ENCODE data around the gene PRDM16. TPM values are rescaled to one million over a fixed set of nuclear protein-coding genes. Genes with fewer than 3 reads are reported as not detected.

Gene PRDM16
- total and polyA plus RNA-seq, 2 donors (not counting 1 experiment from before 2014, with no cell fraction given): 0.03 to 0.12 TPM

DNA sequence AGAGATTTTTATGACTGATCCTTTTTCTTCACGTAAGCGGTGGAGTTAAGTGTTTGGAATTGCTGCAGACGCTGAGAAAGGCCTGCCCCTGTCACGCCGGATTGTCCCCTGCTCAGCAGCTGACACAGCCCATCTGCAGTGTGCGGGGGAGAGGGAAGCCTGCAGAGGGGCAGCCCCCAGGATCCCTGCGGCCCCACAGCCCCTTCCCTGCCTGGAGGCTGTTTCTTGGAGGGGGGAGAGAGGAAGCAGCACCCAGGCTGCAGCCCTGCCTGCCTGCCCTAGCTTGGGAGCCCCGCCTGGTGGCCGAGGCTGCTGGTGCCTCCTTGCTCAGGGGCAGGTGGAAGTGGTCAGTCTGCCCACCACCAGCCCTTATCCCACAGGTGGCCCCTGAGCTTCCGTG is 50.7 kb downstream of the PRDM16 start:
- no peak for DNase-seq
- no peaks in the 10 kb centered on the region for H3K27me3 ChIP-seq (replicated peaks in 1 of 4; ENCODE audit: control extremely low read depth in 1 of 4, control insufficient read depth in 3 of 4, insufficient read depth in 4 of 4, low read length in 3 of 4)
- H3K36me3 ChIP-seq (replicated peaks in 1 of 2; ENCODE audit: control extremely low read depth in 1 of 2, control insufficient read depth in 1 of 2, extremely low read depth in 1 of 2, insufficient read depth in 2 of 2, low read length in 1 of 2): no peaks in the 10 kb centered on the region
- no peaks in the 10 kb centered on the region for H3K4me1 ChIP-seq (ENCODE audit: control insufficient read depth in 2 of 2, insufficient read depth in 2 of 2, low read length in 2 of 2)
- TF ChIP-seq EZH2 (IDR thresholded peaks at IDR 0.05; ENCODE audit: borderline replicate concordance, insufficient read depth, low read depth, low read length, poor library complexity, severe bottlenecking): no peak
- TF ChIP-seq, protein P1, sequence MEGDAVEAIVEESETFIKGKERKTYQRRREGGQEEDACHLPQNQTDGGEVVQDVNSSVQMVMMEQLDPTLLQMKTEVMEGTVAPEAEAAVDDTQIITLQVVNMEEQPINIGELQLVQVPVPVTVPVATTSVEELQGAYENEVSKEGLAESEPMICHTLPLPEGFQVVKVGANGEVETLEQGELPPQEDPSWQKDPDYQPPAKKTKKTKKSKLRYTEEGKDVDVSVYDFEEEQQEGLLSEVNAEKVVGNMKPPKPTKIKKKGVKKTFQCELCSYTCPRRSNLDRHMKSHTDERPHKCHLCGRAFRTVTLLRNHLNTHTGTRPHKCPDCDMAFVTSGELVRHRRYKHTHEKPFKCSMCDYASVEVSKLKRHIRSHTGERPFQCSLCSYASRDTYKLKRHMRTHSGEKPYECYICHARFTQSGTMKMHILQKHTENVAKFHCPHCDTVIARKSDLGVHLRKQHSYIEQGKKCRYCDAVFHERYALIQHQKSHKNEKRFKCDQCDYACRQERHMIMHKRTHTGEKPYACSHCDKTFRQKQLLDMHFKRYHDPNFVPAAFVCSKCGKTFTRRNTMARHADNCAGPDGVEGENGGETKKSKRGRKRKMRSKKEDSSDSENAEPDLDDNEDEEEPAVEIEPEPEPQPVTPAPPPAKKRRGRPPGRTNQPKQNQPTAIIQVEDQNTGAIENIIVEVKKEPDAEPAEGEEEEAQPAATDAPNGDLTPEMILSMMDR (IDR thresholded peaks at IDR 0.05): no peak
- H3K9me3 Mint-ChIP-seq (ENCODE audit: insufficient read depth): no peaks in the 10 kb centered on the region
- ChIA-PET CTCF (no interaction called here), POLR2A (no interaction called here)
- H4K20me1 ChIP-seq (ENCODE audit: control insufficient read depth, insufficient read depth, low read length, poor library complexity, severe bottlenecking): no peaks in the 10 kb centered on the region
- no peak overlapping the region for H2AFZ ChIP-seq (ENCODE audit: insufficient read depth, low read depth, low read length, poor library complexity, severe bottlenecking)
- no peak overlapping the region for H3K4me3 ChIP-seq (ENCODE audit: control extremely low read depth in 1 of 5, extremely low read depth in 1 of 5, insufficient read depth in 1 of 5, low read depth in 2 of 5, low read length in 4 of 5)
- no peak for ATAC-seq (ENCODE audit: low read depth)
- no peaks in the 10 kb centered on the region for H3K27me3 Mint-ChIP-seq
- no peak overlapping the region for H3K9ac ChIP-seq (ENCODE audit: low read length)
- intact Hi-C loops (cut with micrococcal nuclease): no loop called here
- H3K9me3 ChIP-seq (ENCODE audit: control extremely low read depth in 1 of 3, control insufficient read depth in 2 of 3, insufficient read depth in 1 of 3, low read length in 2 of 3): peaks cover 0 to 15% (median 0%) of the 10 kb centered on the region in 3 donors
- H3K4me1 Mint-ChIP-seq: no peaks in the 10 kb centered on the region
- WGBS (ENCODE audit: insufficient coverage): 90% methylated on average over 10 of the region's 10 CpGs
- no peak overlapping the region for H3K4me3 Mint-ChIP-seq
- no peak overlapping the region for H3K4me2 ChIP-seq (replicated peaks; ENCODE audit: low read depth, low read length, poor library complexity, severe bottlenecking)
- no peaks in the 10 kb centered on the region for H3K79me2 ChIP-seq (ENCODE audit: control insufficient read depth, insufficient read depth, low read length)
- no peak overlapping the region for H3K27ac Mint-ChIP-seq
- no peak overlapping the region for H3K27ac ChIP-seq (ENCODE audit: low read length in 2 of 2)

DNA sequence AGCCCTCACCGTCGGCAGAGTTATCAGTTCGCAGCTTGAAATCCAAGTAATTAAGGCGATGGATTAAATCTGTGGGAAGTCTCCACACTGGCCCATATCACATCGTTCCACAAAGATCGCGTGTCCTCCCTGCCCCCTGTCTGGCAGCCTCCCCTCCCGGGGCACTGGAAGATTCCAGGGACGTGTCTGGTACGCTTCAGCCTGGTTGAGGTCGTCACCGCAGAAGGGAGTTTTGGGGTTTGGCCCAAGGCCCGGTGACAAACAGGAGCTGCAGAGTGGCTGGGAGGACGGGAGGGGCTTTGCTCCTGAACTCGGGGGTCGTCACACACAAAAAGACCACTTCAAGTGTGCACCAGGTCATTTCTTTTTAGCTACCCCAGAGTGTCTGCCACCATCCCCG is 51.1 kb downstream of the PRDM16 start:
- Mint-ChIP-seq H3K27me3 (no peaks in the 10 kb centered on the region), H3K27ac (no peak overlapping the region), H3K4me1 (no peaks in the 10 kb centered on the region), H3K9me3 (ENCODE audit: insufficient read depth) (no peaks in the 10 kb centered on the region), H3K4me3 (no peak overlapping the region)
- Histone ChIP-seq H2AFZ (ENCODE audit: insufficient read depth, low read depth, low read length, poor library complexity, severe bottlenecking) (no peak overlapping the region), H3K27me3 (replicated peaks in 1 of 4; ENCODE audit: control extremely low read depth in 1 of 4, control insufficient read depth in 3 of 4, insufficient read depth in 4 of 4, low read length in 3 of 4) (no peaks in the 10 kb centered on the region), H3K9me3 (ENCODE audit: control extremely low read depth in 1 of 3, control insufficient read depth in 2 of 3, insufficient read depth in 1 of 3, low read length in 2 of 3) (peaks cover 0 to 11% (median 0%) of the 10 kb centered on the region in 3 donors), H3K4me2 (replicated peaks; ENCODE audit: low read depth, low read length, poor library complexity, severe bottlenecking) (no peak overlapping the region), H3K4me3 (ENCODE audit: control extremely low read depth in 1 of 5, extremely low read depth in 1 of 5, insufficient read depth in 1 of 5, low read depth in 2 of 5, low read length in 4 of 5) (no peak overlapping the region), H3K4me1 (ENCODE audit: control insufficient read depth in 2 of 2, insufficient read depth in 2 of 2, low read length in 2 of 2) (no peaks in the 10 kb centered on the region), H4K20me1 (ENCODE audit: control insufficient read depth, insufficient read depth, low read length, poor library complexity, severe bottlenecking) (no peaks in the 10 kb centered on the region), H3K9ac (ENCODE audit: low read length) (no peak overlapping the region), H3K36me3 (replicated peaks in 1 of 2; ENCODE audit: control extremely low read depth in 1 of 2, control insufficient read depth in 1 of 2, extremely low read depth in 1 of 2, insufficient read depth in 2 of 2, low read length in 1 of 2) (no peaks in the 10 kb centered on the region), H3K79me2 (ENCODE audit: control insufficient read depth, insufficient read depth, low read length) (no peaks in the 10 kb centered on the region), H3K27ac (ENCODE audit: low read length in 2 of 2) (no peak overlapping the region)
- ChIA-PET POLR2A (no interaction called here), CTCF (no interaction called here)
- 62% methylated on average over 11 of the region's 17 CpGs for WGBS (ENCODE audit: insufficient coverage)
- DNase-seq: no peak
- ATAC-seq (ENCODE audit: low read depth): no peak
- intact Hi-C loops (cut with micrococcal nuclease): no loop called here
- TF ChIP-seq EZH2 (IDR thresholded peaks at IDR 0.05; ENCODE audit: borderline replicate concordance, insufficient read depth, low read depth, low read length, poor library complexity, severe bottlenecking): no peak
- TF ChIP-seq, protein P1 (IDR thresholded peaks at IDR 0.05): no peak
